A673 (cell line): ENCODE measurements around the gene NDUFAF2. TPM values are rescaled to one million over a fixed set of nuclear protein-coding genes. Genes with fewer than 3 reads are reported as not detected.

Experiments
- BruUV-seq: library from RNA; stranded (reverse); fragments of 400-500 nt; replicated peaks from 2 replicates; lab custom pipeline; 2021; lab: Mats Ljungman, UMichigan
- CTCF ChIA-PET: fragments of 300-600 bp; sonication (Branson Sonifier 250); formaldehyde crosslinking; loops from one replicate; lab custom pipeline; 2022; ENCODE audit warnings: antibody characterized with exemption; lab: Charles Lee
- POLR2A ChIA-PET: fragments of 300-600 bp; sonication (Branson Sonifier 250); formaldehyde crosslinking; loops from one replicate; lab custom pipeline; 2022; ENCODE audit warnings: antibody characterized with exemption; ENCODE audit not compliant: low non-redundant PET; lab: Charles Lee
- DNase-seq: peaks from one replicate; pipeline ENCODE4 v3.0.0-alpha.2; 2015; ENCODE audit warnings: low spot score
- H3K27ac ChIP-seq: fragments of 200-600 bp; sonication (generic); 2 replicates; pipeline ENCODE4 v1.5.1; 2016; ENCODE audit warnings: mixed run types, low read depth, mild to moderate bottlenecking, mixed read lengths, antibody characterized with exemption, low read length; ENCODE audit not compliant: poor library complexity, severe bottlenecking
- H3K27me3 ChIP-seq: fragments of 200-600 bp; sonication (generic); replicated peaks from 2 replicates; pipeline ENCODE4 v1.6.1; 2017; ENCODE audit warnings: mixed run types, low read depth, mild to moderate bottlenecking, mixed read lengths, antibody characterized with exemption, low read length; ENCODE audit not compliant: insufficient read depth, poor library complexity
- H3K36me3 ChIP-seq: fragments of 200-600 bp; sonication (generic); 2 replicates; pipeline ENCODE4 v1.6.1; 2016; ENCODE audit warnings: mixed run types, mild to moderate bottlenecking, mixed read lengths, antibody characterized with exemption, low read length; ENCODE audit not compliant: insufficient read depth, poor library complexity, severe bottlenecking
- H3K4me1 ChIP-seq: fragments of 200-600 bp; sonication (generic); 2 replicates; pipeline ENCODE4 v1.6.1; 2017; ENCODE audit warnings: mixed run types, mild to moderate bottlenecking, mixed read lengths, antibody characterized with exemption, low read length; ENCODE audit not compliant: insufficient read depth, poor library complexity, severe bottlenecking
- H3K4me3 ChIP-seq: fragments of 200-600 bp; sonication (generic); 2 replicates; pipeline ENCODE4 v1.5.1; 2016; ENCODE audit warnings: low read depth, mixed run types, mild to moderate bottlenecking, mixed read lengths, low read length; ENCODE audit not compliant: poor library complexity, severe bottlenecking
- H3K9me3 ChIP-seq: fragments of 200-600 bp; sonication (generic); 2 replicates; pipeline ENCODE4 v1.6.1; 2016; ENCODE audit warnings: mixed run types, low read depth, mild to moderate bottlenecking, mixed read lengths, antibody characterized with exemption, low read length; ENCODE audit not compliant: poor library complexity, severe bottlenecking
- EZH2 ChIP-seq: fragments of 200-600 bp; sonication (generic); IDR thresholded peaks from 2 replicates; pipeline ENCODE4 v1.6.1; 2017; ENCODE audit warnings: borderline replicate concordance, low read depth, mild to moderate bottlenecking, mixed read lengths, antibody characterized with exemption, low read length; ENCODE audit not compliant: poor library complexity, severe bottlenecking
- intact Hi-C: fragments of 100-400 bp; cut with micrococcal nuclease; formaldehyde crosslinking; loops from one replicate; pipeline ENCODE4 v1.10.0; 2022; ENCODE audit not compliant: unreplicated experiment
- total RNA-seq: library from RNA; stranded (reverse); gene quantifications from 2 replicates; pipeline ENCODE4 v1.2.3, GENCODE V29; 2021
- TF ChIP-seq, protein P1 (sequence below): fragments of 300-800, 200-600 bp; sonication (generic); conservative IDR thresholded peaks from 2 replicates; pipeline ENCODE4 v1.5.1; 2017; ENCODE audit warnings: low read depth, mild to moderate bottlenecking, antibody characterized with exemption, low read length, moderate library complexity, mixed read lengths

The NDUFAF2 gene
- total RNA-seq, 1 experiment from 2014 or later = 61.6 TPM

DNA sequence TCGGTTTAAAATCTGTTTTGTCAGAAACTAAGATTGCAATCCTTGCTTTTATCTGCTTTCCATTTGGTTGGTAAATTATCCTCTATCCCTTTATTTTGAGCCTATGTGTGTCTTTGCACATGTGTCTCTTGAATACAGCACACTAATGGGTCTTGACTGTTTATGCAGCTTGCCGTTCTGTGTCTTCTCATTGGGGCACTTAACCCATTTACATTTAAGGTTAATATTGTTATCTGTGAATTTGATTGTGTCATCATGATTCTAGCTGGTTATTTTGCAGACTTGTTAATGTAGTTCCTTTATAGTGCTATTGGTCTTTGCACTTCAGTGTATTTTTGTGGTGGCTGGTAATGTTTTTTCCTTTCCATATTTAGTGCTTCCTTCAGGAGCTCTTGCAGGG lies 253.6 kb downstream of the NDUFAF2 start:
- no peaks in the 10 kb centered on the region for H3K9me3 ChIP-seq
- ChIA-PET CTCF (no interaction called here), POLR2A (no interaction called here)
- no peaks in the 10 kb centered on the region for H3K36me3 ChIP-seq
- intact Hi-C loops = no loop called here
- no peaks in the 10 kb centered on the region for H3K4me1 ChIP-seq
- no peak overlapping the region for H3K4me3 ChIP-seq
- H3K27me3 ChIP-seq = no peaks in the 10 kb centered on the region
- H3K27ac ChIP-seq = no peak overlapping the region
- TF ChIP-seq EZH2 = no peak
- TF ChIP-seq, protein P1, sequence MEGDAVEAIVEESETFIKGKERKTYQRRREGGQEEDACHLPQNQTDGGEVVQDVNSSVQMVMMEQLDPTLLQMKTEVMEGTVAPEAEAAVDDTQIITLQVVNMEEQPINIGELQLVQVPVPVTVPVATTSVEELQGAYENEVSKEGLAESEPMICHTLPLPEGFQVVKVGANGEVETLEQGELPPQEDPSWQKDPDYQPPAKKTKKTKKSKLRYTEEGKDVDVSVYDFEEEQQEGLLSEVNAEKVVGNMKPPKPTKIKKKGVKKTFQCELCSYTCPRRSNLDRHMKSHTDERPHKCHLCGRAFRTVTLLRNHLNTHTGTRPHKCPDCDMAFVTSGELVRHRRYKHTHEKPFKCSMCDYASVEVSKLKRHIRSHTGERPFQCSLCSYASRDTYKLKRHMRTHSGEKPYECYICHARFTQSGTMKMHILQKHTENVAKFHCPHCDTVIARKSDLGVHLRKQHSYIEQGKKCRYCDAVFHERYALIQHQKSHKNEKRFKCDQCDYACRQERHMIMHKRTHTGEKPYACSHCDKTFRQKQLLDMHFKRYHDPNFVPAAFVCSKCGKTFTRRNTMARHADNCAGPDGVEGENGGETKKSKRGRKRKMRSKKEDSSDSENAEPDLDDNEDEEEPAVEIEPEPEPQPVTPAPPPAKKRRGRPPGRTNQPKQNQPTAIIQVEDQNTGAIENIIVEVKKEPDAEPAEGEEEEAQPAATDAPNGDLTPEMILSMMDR = no peak
- no TSS peak for BruUV-seq
- DNase-seq = no peak

DNA sequence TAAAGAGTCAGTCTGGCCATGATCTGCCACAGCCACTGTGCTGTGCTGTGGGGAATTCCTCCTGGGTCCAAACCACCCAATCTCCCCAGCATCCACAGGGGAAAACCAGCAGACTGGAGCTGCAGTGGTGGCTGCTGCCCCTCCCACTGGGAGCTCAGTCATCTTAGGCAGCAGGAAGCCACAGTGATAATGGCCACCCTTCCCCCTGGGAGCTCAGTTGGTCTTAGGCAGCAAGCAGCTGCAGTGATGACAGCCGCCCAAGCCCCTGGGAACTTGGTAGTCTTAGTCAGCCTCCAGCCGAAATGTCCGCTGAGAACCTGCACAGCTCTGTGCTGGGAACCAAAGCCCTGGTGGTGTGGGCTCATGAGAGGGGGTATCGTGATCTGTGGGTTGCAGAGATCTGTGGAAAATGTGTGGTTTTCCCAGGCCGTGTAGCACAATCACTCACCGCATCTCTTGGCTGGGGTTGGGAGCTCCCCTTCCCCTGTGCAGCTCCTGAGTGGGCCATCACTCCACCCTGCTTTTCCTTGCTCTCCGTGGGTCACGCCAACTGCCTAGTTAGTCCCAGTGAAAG lies 255.7 kb downstream of the NDUFAF2 start:
- no peaks in the 10 kb centered on the region for H3K9me3 ChIP-seq
- no TSS peak for BruUV-seq
- no peak for TF ChIP-seq EZH2
- TF ChIP-seq, protein P1 = no peak
- H3K4me3 ChIP-seq = no peak overlapping the region
- H3K27me3 ChIP-seq = no peaks in the 10 kb centered on the region
- no peak overlapping the region for H3K27ac ChIP-seq
- H3K36me3 ChIP-seq = no peaks in the 10 kb centered on the region
- intact Hi-C loops = no loop called here
- peak; percentile 40 for DNase-seq
- CTCF ChIA-PET = no interaction called here
- POLR2A ChIA-PET = no interaction called here
- H3K4me1 ChIP-seq = no peaks in the 10 kb centered on the region

DNA sequence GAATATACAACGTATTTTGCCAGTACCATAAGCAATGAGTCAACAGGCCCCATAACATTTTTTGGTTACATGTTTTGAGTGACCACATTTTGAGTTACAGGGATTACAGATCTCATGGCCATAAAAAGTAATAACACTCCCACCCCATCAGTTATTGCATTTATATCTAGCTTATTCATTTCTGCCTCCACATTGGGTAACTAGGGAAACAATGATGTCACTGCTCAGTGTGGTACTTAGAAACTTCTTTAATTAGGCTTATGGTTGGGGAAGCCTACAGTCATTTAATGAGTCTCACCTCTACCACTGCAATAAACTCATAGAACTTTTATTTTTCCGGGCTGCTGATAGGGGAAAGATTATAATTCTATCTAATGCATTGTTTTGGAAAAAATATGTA lies 257.2 kb downstream of the NDUFAF2 start:
- Histone ChIP-seq H3K4me3 (no peak overlapping the region), H3K36me3 (no peaks in the 10 kb centered on the region), H3K27me3 (no peaks in the 10 kb centered on the region), H3K4me1 (no peaks in the 10 kb centered on the region), H3K27ac (no peak overlapping the region), H3K9me3 (no peaks in the 10 kb centered on the region)
- no peak for TF ChIP-seq EZH2
- TF ChIP-seq, protein P1 = no peak
- ChIA-PET CTCF (no interaction called here), POLR2A (no interaction called here)
- intact Hi-C loops = no loop called here
- BruUV-seq = no TSS peak
- no peak for DNase-seq

Other genes with a start within 250 kb of the NDUFAF2 start
- 32.8 and 34.9 TPM in 2 replicates for gene DEPDC1B, start 245.0 kb upstream of the NDUFAF2 start, total RNA-seq
- 0.15 TPM in 1 of 2 replicates, not detected in the other for gene ELOVL7, start 100.9 kb upstream of the NDUFAF2 start, total RNA-seq
- gene ERCC8, start 135 bp upstream of the NDUFAF2 start, total RNA-seq = 25.6 and 26.2 TPM in 2 replicates
- gene SMIM15, start 217.3 kb downstream of the NDUFAF2 start, total RNA-seq = 78.7 and 93.5 TPM in 2 replicates